Measurements from ENCODE around the gene TMEM186.

- TF ChIP-seq EZH2phosphoT487 (IDR thresholded peaks at IDR 0.05; ENCODE audit: insufficient read depth, low read depth) (no peak), EZH2 (IDR thresholded peaks at IDR 0.05; ENCODE audit: insufficient read depth, poor library complexity, severe bottlenecking) (no peak)
These were observed 16.8 kb upstream of the TMEM186 start for GRCh38 chr16:8814095-8814806.

All from GM23248 (cell line).